IMR-90 (cell line): ENCODE results near the gene MUSTN1. TPM values are rescaled to one million over a fixed set of nuclear protein-coding genes. Genes with fewer than 3 reads are reported as not detected.

Source experiments
- ATAC-seq: fragments of 200-7000 bp; cut with Tn5 transposase; 2 replicates; pipeline ENCODE4 v1.9.1; 2020; ENCODE audit warnings: low read depth, mild to moderate bottlenecking, moderate library complexity
- BruUV-seq: library from RNA; stranded (reverse); fragments of 400-500 nt; replicated peaks from 2 replicates; lab custom pipeline; 2021; lab: Mats Ljungman, UMichigan
- CTCF ChIA-PET: fragments of 300-600 bp; formaldehyde crosslinking; extraction: SDS; loops from one replicate; lab custom pipeline; 2021; ENCODE audit warnings: antibody characterized with exemption; lab: Yijun Ruan, JAX
- POLR2A ChIA-PET: fragments of 300-600 bp; sonication (Branson Sonifier 250); formaldehyde crosslinking; loops from one replicate; lab custom pipeline; 2022; ENCODE audit warnings: antibody characterized with exemption; ENCODE audit not compliant: unreplicated experiment; lab: Charles Lee
- DNase-seq: peaks from one replicate; pipeline ENCODE4 v3.0.0; 2013
- H2AFZ ChIP-seq: replicated peaks from 2 replicates; pipeline ENCODE3; 2013; ENCODE audit warnings: low read length, mild to moderate bottlenecking; ENCODE audit not compliant: poor library complexity
- H2AK5ac ChIP-seq: 2 replicates; pipeline ENCODE4 v1.6.1; 2013; ENCODE audit warnings: low read depth, low read length, inconsistent platforms
- H2AK9ac ChIP-seq: replicated peaks from 2 replicates; pipeline ENCODE3; 2013; ENCODE audit warnings: mild to moderate bottlenecking, low read depth, low read length, moderate library complexity; ENCODE audit not compliant: poor library complexity
- H2BK120ac ChIP-seq: 2 replicates; pipeline ENCODE4 v1.6.1; 2013; ENCODE audit warnings: low read depth, low read length, inconsistent platforms
- H2BK15ac ChIP-seq: 3 replicates; pipeline ENCODE4 v1.6.1; 2013; ENCODE audit warnings: low read depth, low read length, inconsistent platforms
- H2BK20ac ChIP-seq: 2 replicates; pipeline ENCODE4 v1.6.1; 2013; ENCODE audit warnings: low read depth, mild to moderate bottlenecking, inconsistent platforms, low read length, moderate library complexity
- H2BK5ac ChIP-seq: 2 replicates; pipeline ENCODE4 v1.6.1; 2013; ENCODE audit warnings: mild to moderate bottlenecking, low read depth, low read length, inconsistent platforms; ENCODE audit not compliant: poor library complexity, severe bottlenecking
- H3K14ac ChIP-seq: replicated peaks from 2 replicates; pipeline ENCODE4 v1.6.1; 2013; ENCODE audit warnings: low read depth, low read length, inconsistent platforms
- H3K18ac ChIP-seq: 2 replicates; pipeline ENCODE4 v1.6.1; 2013; ENCODE audit warnings: low read depth, low read length, control low read depth
- H3K23ac ChIP-seq: 2 replicates; pipeline ENCODE4 v1.6.1; 2013; ENCODE audit warnings: low read depth, low read length, inconsistent platforms
- H3K27ac ChIP-seq: 2 replicates; pipeline ENCODE4 v1.5.1; 2013; ENCODE audit warnings: mild to moderate bottlenecking, control low read depth, low read length; ENCODE audit not compliant: insufficient read depth
- H3K27me3 ChIP-seq: 2 replicates; pipeline ENCODE4 v1.6.1; 2013; ENCODE audit warnings: low read length; ENCODE audit not compliant: control insufficient read depth, insufficient read depth
- H3K36me3 ChIP-seq: 2 replicates; pipeline ENCODE4 v1.6.1; 2013; ENCODE audit warnings: low read length, mixed read lengths; ENCODE audit not compliant: control insufficient read depth, insufficient read depth
- H3K4ac ChIP-seq: 2 replicates; pipeline ENCODE4 v1.6.1; 2013; ENCODE audit warnings: low read depth, low read length, inconsistent platforms
- H3K4me1 ChIP-seq: 2 replicates; pipeline ENCODE4 v1.6.1; 2013; ENCODE audit warnings: low read length, mixed read lengths; ENCODE audit not compliant: control insufficient read depth, insufficient read depth
- H3K4me2 ChIP-seq: 2 replicates; pipeline ENCODE4 v1.6.1; 2013; ENCODE audit warnings: low read depth, mild to moderate bottlenecking, control low read depth, low read length, moderate library complexity
- H3K4me3 ChIP-seq: 2 replicates; pipeline ENCODE4 v1.5.1; 2013; ENCODE audit warnings: low read depth, mild to moderate bottlenecking, control low read depth, low read length, moderate library complexity; ENCODE audit not compliant: insufficient read depth
- H3K56ac ChIP-seq: 2 replicates; pipeline ENCODE4 v1.6.1; 2013; ENCODE audit warnings: low read length, inconsistent platforms; ENCODE audit not compliant: insufficient read depth; ENCODE audit errors: extremely low read depth
- H3K79me1 ChIP-seq, 2 experiments: 2 replicates each; pipeline ENCODE4 v1.6.1; 2013; ENCODE audit warnings: low read length in 2 of 2, inconsistent platforms in 1 of 2, low read depth in 1 of 2
- H3K9ac ChIP-seq: 2 replicates; pipeline ENCODE4 v1.6.1; 2013; ENCODE audit warnings: low read depth, low read length, control low read depth
- H3K9me1 ChIP-seq: 2 replicates; pipeline ENCODE4 v1.6.1; 2013; ENCODE audit warnings: low read length, inconsistent platforms; ENCODE audit not compliant: insufficient read depth
- H3K9me3 ChIP-seq: 2 replicates; pipeline ENCODE4 v1.6.1; 2013; ENCODE audit warnings: low read length; ENCODE audit not compliant: control insufficient read depth, insufficient read depth
- H4K20me1 ChIP-seq: 2 replicates; pipeline ENCODE4 v1.6.1; 2013; ENCODE audit warnings: low read length, inconsistent platforms; ENCODE audit not compliant: insufficient read depth
- H4K5ac ChIP-seq: 2 replicates; pipeline ENCODE4 v1.6.1; 2013; ENCODE audit warnings: mild to moderate bottlenecking, low read depth, low read length, control low read depth
- H4K8ac ChIP-seq, 2 experiments: 2 replicates each; pipeline ENCODE4 v1.6.1; 2013; ENCODE audit warnings: low read depth in 2 of 2, low read length in 2 of 2, control low read depth in 1 of 2, inconsistent platforms in 1 of 2
- H4K91ac ChIP-seq: 2 replicates; pipeline ENCODE4 v1.6.1; 2013; ENCODE audit warnings: low read depth, low read length, inconsistent platforms; ENCODE audit not compliant: insufficient read depth
- BHLHE40 ChIP-seq: fragments of 150-350 bp; IDR thresholded peaks from 2 replicates; pipeline ENCODE4 v1.6.1; 2016; ENCODE audit warnings: mild to moderate bottlenecking, low read depth, low read length
- CEBPB ChIP-seq: IDR thresholded peaks from 2 replicates; pipeline ENCODE4 v1.6.1; 2012; ENCODE audit warnings: low read depth, low read length, improper control_type of control experiment
- CHD1 ChIP-seq: IDR thresholded peaks from 2 replicates; pipeline ENCODE4 v1.6.1; 2012; ENCODE audit warnings: low read depth, low read length, improper control_type of control experiment
- FOS ChIP-seq: fragments of 150-350 bp; IDR thresholded peaks from 2 replicates; pipeline ENCODE4 v1.6.1; 2016; ENCODE audit warnings: low read depth, low read length
- MAFK ChIP-seq: IDR thresholded peaks from 2 replicates; pipeline ENCODE4 v1.6.1; 2012; ENCODE audit warnings: low read depth, low read length, improper control_type of control experiment
- MAZ ChIP-seq: IDR thresholded peaks from 2 replicates; pipeline ENCODE4 v1.6.1; 2012; ENCODE audit warnings: low read depth, mild to moderate bottlenecking, low read length, improper control_type of control experiment, moderate library complexity, borderline replicate concordance
- MXI1 ChIP-seq: IDR thresholded peaks from 2 replicates; pipeline ENCODE4 v1.6.1; 2012; ENCODE audit warnings: low read depth, mild to moderate bottlenecking, low read length, moderate library complexity, borderline replicate concordance
- NFE2L2 ChIP-seq: fragments of 150-350 bp; IDR thresholded peaks from 2 replicates; pipeline ENCODE4 v1.6.1; 2016; ENCODE audit warnings: low read depth, mild to moderate bottlenecking, low read length
- POLR2A ChIP-seq: IDR thresholded peaks from 2 replicates; pipeline ENCODE4 v1.6.1; 2012; ENCODE audit warnings: mild to moderate bottlenecking, low read depth, low read length
- RAD21 ChIP-seq: IDR thresholded peaks from 2 replicates; pipeline ENCODE4 v1.6.1; 2012; ENCODE audit warnings: low read length, improper control_type of control experiment
- RCOR1 ChIP-seq: IDR thresholded peaks from 2 replicates; pipeline ENCODE4 v1.6.1; 2012; ENCODE audit warnings: mild to moderate bottlenecking, low read length, improper control_type of control experiment; ENCODE audit not compliant: insufficient replicate concordance
- RFX5 ChIP-seq: IDR thresholded peaks from 2 replicates; pipeline ENCODE4 v1.8.0; 2012; ENCODE audit warnings: low read depth, mild to moderate bottlenecking, low read length, moderate library complexity
- SMC3 ChIP-seq: fragments of 150-350 bp; IDR thresholded peaks from 2 replicates; pipeline ENCODE4 v1.6.1; 2016; ENCODE audit warnings: low read depth, mild to moderate bottlenecking, antibody characterized with exemption, low read length, moderate library complexity
- WGBS, 2 experiments: methylation state at CpG; one replicate each; pipeline versions ENCODE4 v1.1.5 to v1.1.7; 2013; ENCODE audit warnings: missing lambda C conversion rate in 2 of 2; ENCODE audit not compliant: insufficient read length in 1 of 2; ENCODE audit errors: extremely low coverage in 2 of 2; 5-methylcytosine and 5-hydroxymethylcytosine counted together
- dilution Hi-C: fragments of 300-500 bp; cut with HindIII; formaldehyde crosslinking; loops from one replicate; pipeline ENCODE4 v1.14.3; 2018; ENCODE audit warnings: low sequenced_read_pairs; ENCODE audit not compliant: unreplicated experiment
- in situ Hi-C: fragments of 300-500 bp; cut with MboI; formaldehyde crosslinking; loops from 3 replicates; pipeline ENCODE4 v1.14.3; 2019; ENCODE audit warnings: low sequenced_read_pairs, inconsistent platforms, mixed read lengths
- intact Hi-C: fragments of 100-400 bp; cut with micrococcal nuclease; formaldehyde crosslinking; loops from 2 replicates; pipeline ENCODE4 v1.10.0; 2022
- polyA plus RNA-seq, 3 experiments: library from polyadenylated mRNA; depleted of rRNA; stranded (reverse); fragments of >200 nt; gene quantifications; 2 replicates each; pipeline ENCODE4 v1.2.3, GENCODE V29; 2012; ENCODE audit warnings: low replicate concordance in 1 of 3
- total RNA-seq: library from RNA; depleted of rRNA; stranded (reverse); fragments of >200 nt; gene quantifications from 2 replicates; pipeline ENCODE4 v1.2.3, GENCODE V29; 2012
- TF ChIP-seq, protein P1 (sequence below): conservative IDR thresholded peaks from 2 replicates; pipeline ENCODE4 v1.5.1; 2012; ENCODE audit warnings: mild to moderate bottlenecking, low read depth, low read length, improper control_type of control experiment
- TF ChIP-seq, protein P2 (sequence below): fragments of 150-350 bp; IDR thresholded peaks from 2 replicates; pipeline ENCODE4 v1.6.1; 2017; ENCODE audit warnings: mild to moderate bottlenecking, antibody characterized with exemption, low read length, low read depth
- TF ChIP-seq, protein P3 (sequence below): fragments of 150-350 bp; IDR thresholded peaks from 2 replicates; pipeline ENCODE4 v1.6.1; 2016; ENCODE audit warnings: low read depth, mild to moderate bottlenecking, low read length, moderate library complexity, borderline replicate concordance

Gene MUSTN1
- total and polyA plus RNA-seq, 2 of the 4 experiments (the other 2 are of a cell fraction), result not detected

DNA sequence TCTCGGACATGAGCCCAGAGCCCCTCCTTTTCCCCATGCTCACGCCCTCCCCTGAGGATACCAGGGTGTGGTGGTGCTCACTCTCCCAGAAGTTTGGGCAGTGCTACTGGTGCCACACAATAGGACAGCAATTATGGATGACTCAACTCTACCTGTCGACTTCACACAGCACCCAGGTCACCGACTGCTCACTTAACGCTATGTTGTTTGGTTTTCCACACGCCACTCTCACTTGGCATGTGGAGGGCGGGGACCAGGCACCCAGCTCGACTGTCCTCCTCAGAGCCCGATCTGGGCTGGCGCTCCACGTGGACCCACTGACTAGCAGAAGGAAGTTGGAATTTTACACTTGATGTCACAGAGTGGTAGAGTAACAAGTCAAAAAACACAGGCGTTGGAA is 31.6 kb upstream of the MUSTN1 start:
- Histone ChIP-seq H2AFZ (no peak overlapping the region), H2AK5ac (no peak overlapping the region), H3K18ac (no peak overlapping the region), H3K9ac (no peak overlapping the region), H3K9me3 (no peaks in the 10 kb centered on the region), H3K56ac (no peak overlapping the region), H2BK20ac (no peak overlapping the region), H3K4ac (no peak overlapping the region), H2AK9ac (no peak overlapping the region), H3K9me1 (no peaks in the 10 kb centered on the region; the same call in 1 of the 2 replicates), H3K36me3 (no peaks in the 10 kb centered on the region), H3K14ac (no peak overlapping the region), H2BK120ac (no peak overlapping the region), H4K8ac (no peak overlapping the region), H3K4me3 (no peak overlapping the region), H3K79me1 (peaks cover 4 to 20% of the 10 kb centered on the region in 2 experiments; a peak in 3 of 4 replicates), H2BK15ac (no peak overlapping the region), H4K20me1 (no peaks in the 10 kb centered on the region), H4K5ac (no peak overlapping the region), H3K27me3 (no peaks in the 10 kb centered on the region), H2BK5ac (no peak overlapping the region), H3K23ac (no peak overlapping the region), H4K91ac (no peak overlapping the region), H3K4me2 (no peak overlapping the region), H3K4me1 (no peaks in the 10 kb centered on the region), H3K27ac (no peak overlapping the region)
- 96% methylated on average over 4 of the region's 12 CpGs; no CpG with 5 or more reads in 1 of the 2 experiments for WGBS, 2 experiments
- POLR2A ChIA-PET, result no interaction called here
- dilution Hi-C loops (no loop called here), intact Hi-C loops (no loop called here), in situ Hi-C loops (no loop called here)
- CTCF ChIA-PET, result no interaction called here
- DNase-seq (no peak), ATAC-seq (no peak)
- BruUV-seq, result no TSS peak
- no peak for TF ChIP-seq CHD1
- no peak for TF ChIP-seq BHLHE40
- TF ChIP-seq RAD21, result no peak
- TF ChIP-seq CEBPB, result no peak
- TF ChIP-seq, protein P1, sequence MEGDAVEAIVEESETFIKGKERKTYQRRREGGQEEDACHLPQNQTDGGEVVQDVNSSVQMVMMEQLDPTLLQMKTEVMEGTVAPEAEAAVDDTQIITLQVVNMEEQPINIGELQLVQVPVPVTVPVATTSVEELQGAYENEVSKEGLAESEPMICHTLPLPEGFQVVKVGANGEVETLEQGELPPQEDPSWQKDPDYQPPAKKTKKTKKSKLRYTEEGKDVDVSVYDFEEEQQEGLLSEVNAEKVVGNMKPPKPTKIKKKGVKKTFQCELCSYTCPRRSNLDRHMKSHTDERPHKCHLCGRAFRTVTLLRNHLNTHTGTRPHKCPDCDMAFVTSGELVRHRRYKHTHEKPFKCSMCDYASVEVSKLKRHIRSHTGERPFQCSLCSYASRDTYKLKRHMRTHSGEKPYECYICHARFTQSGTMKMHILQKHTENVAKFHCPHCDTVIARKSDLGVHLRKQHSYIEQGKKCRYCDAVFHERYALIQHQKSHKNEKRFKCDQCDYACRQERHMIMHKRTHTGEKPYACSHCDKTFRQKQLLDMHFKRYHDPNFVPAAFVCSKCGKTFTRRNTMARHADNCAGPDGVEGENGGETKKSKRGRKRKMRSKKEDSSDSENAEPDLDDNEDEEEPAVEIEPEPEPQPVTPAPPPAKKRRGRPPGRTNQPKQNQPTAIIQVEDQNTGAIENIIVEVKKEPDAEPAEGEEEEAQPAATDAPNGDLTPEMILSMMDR, result no peak
- no peak for TF ChIP-seq MAFK
- TF ChIP-seq MAZ, result no peak
- TF ChIP-seq RCOR1, result no peak
- TF ChIP-seq, protein P2, sequence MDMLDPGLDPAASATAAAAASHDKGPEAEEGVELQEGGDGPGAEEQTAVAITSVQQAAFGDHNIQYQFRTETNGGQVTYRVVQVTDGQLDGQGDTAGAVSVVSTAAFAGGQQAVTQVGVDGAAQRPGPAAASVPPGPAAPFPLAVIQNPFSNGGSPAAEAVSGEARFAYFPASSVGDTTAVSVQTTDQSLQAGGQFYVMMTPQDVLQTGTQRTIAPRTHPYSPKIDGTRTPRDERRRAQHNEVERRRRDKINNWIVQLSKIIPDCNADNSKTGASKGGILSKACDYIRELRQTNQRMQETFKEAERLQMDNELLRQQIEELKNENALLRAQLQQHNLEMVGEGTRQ, result no peak
- TF ChIP-seq NFE2L2, result no peak
- TF ChIP-seq, protein P3, sequence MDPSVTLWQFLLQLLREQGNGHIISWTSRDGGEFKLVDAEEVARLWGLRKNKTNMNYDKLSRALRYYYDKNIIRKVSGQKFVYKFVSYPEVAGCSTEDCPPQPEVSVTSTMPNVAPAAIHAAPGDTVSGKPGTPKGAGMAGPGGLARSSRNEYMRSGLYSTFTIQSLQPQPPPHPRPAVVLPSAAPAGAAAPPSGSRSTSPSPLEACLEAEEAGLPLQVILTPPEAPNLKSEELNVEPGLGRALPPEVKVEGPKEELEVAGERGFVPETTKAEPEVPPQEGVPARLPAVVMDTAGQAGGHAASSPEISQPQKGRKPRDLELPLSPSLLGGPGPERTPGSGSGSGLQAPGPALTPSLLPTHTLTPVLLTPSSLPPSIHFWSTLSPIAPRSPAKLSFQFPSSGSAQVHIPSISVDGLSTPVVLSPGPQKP, result no peak
- TF ChIP-seq POLR2A, result no peak
- TF ChIP-seq RFX5, result no peak
- TF ChIP-seq SMC3, result no peak
- TF ChIP-seq FOS, result no peak
- TF ChIP-seq MXI1, result no peak
